Spleen (tissue), 11 donors: ENCODE measurements around the gene SLC25A10. TPM values are rescaled to one million over a fixed set of nuclear protein-coding genes. Genes with fewer than 3 reads are reported as not detected.
"Not testable (repeated sequence)": the region's sequence is repeated elsewhere in the genome, so short reads cannot be mapped to it uniquely, and the experiment has no call there.

Experiments
- DNase-seq: peaks from one replicate; pipeline ENCODE4 v3.0.0-alpha.2; 2020
- H3K27ac ChIP-seq, 8 donors: fragments of 200-600 bp; sonication (generic) in 7 of 8; 1 replicate in 4 of 8; 2 replicates in 4 of 8; pipeline versions ENCODE4 v1.5.0 to v1.8.0; 2016 to 2021; ENCODE audit warnings: inconsistent platforms in 4 of 8, mild to moderate bottlenecking in 4 of 8, moderate library complexity in 1 of 8
- H3K27me3 ChIP-seq, 7 donors: fragments of 200-600 bp; sonication (generic) in 6 of 7; replicated peaks in 1 of 7; 1 replicate in 4 of 7; 2 replicates in 3 of 7; pipeline versions ENCODE4 v1.5.0 to v1.8.0; 2016 to 2021; ENCODE audit warnings: inconsistent platforms in 3 of 7, mild to moderate bottlenecking in 1 of 7
- H3K36me3 ChIP-seq, 6 donors: fragments of 200-600 bp; sonication (generic) in 5 of 6; 1 replicate in 4 of 6; 2 replicates in 2 of 6; pipeline versions ENCODE4 v1.5.0 to v1.8.0; 2016 to 2021; ENCODE audit warnings: inconsistent platforms in 2 of 6
- H3K4me1 ChIP-seq, 6 donors: fragments of 200-600 bp; sonication (generic) in 5 of 6; 1 replicate in 3 of 6; 2 replicates in 3 of 6; pipeline versions ENCODE4 v1.5.0 to v1.8.0; 2016 to 2021; ENCODE audit warnings: inconsistent platforms in 3 of 6
- H3K4me3 ChIP-seq, 8 donors: fragments of 200-600 bp; sonication (generic) in 7 of 8; 1 replicate in 4 of 8; 2 replicates in 4 of 8; pipeline versions ENCODE4 v1.5.0 to v1.8.0; 2016 to 2021; ENCODE audit warnings: inconsistent platforms in 4 of 8, mild to moderate bottlenecking in 4 of 8, moderate library complexity in 2 of 8
- H3K9me3 ChIP-seq, 8 donors: fragments of 200-600 bp; sonication (generic) in 7 of 8; 1 replicate in 4 of 8; 2 replicates in 4 of 8; pipeline versions ENCODE4 v1.5.0 to v1.8.0; 2016 to 2021; ENCODE audit warnings: inconsistent platforms in 4 of 8
- POLR2A ChIP-seq, 3 donors: fragments of 450-650 bp; IDR thresholded peaks; one replicate each; pipeline ENCODE4 v1.5.1; 2017; ENCODE audit warnings: antibody characterized with exemption in 3 of 3, mild to moderate bottlenecking in 1 of 3
- POLR2AphosphoS5 ChIP-seq, 3 donors: sonication (generic); formaldehyde crosslinking; IDR thresholded peaks; one replicate each; pipeline ENCODE4 v1.5.1; 2017; ENCODE audit warnings: antibody characterized with exemption in 3 of 3
- WGBS, 5 donors: extraction: QIAGEN DNeasy Blood & Tissue Kit in 3 of 5; methylation state at CpG; one replicate each; pipeline versions ENCODE4 v1.1.5 to v1.1.7; 2013 to 2018; 5-methylcytosine and 5-hydroxymethylcytosine counted together
- intact Hi-C: fragments of 100-400 bp; cut with DNase I; formaldehyde crosslinking; loops from one replicate; pipeline ENCODE4 v1.15.0; 2023; ENCODE audit warnings: low total_unique reads
- polyA plus RNA-seq, 3 donors: library from polyadenylated mRNA; stranded (reverse); fragments of 200-250 nt; gene quantifications; one replicate each; pipeline ENCODE4 v1.2.1, GENCODE V29; 2013
- total RNA-seq, 7 donors: library from RNA; depleted of rRNA in 3 of 7; stranded (reverse); fragments of >200 nt in 3 of 7; fragmentation: NEBNext Ultra II Directional in 4 of 7; extraction: Animal tissue kit (Norgen Biotek cat#: 25700) in 4 of 7; gene quantifications; one replicate each; pipeline versions ENCODE4 v1.1.0 to v1.2.1, GENCODE V29; 2016 to 2021
- TF ChIP-seq, protein P1 (sequence below), 11 experiments: fragments of 200-600 bp in 7 of 11; fragments of 450-650 bp in 4 of 11; sonication (generic) in 4 of 11; IDR thresholded peaks in 8 of 11; conservative IDR thresholded peaks in 3 of 11; 1 replicate in 7 of 11; 2 replicates in 4 of 11; pipeline versions ENCODE4 v1.4.0 to v1.8.0; 2016 to 2021; ENCODE audit warnings: antibody characterized with exemption in 11 of 11, inconsistent platforms in 4 of 11, mild to moderate bottlenecking in 1 of 11
- donor health status: healthy with polysubstance abuse.
- donor health status: DM: no; HTN: no; CAD: no; lungs with moderate emphysema.
- donor health status: DM: no; HTN: no; CAD: no.
- donor health status: Bipolar disorder and iron deficiency.
- donor health status: healthy.
- donor health status: DM: no; HTN: no; CAD: no.
- donor health status: DM: yes; HTN: yes; CAD: no.

Gene SLC25A10
- total and polyA plus RNA-seq, 10 donors = 2.9 to 7.7 (median 4.0) TPM

DNA sequence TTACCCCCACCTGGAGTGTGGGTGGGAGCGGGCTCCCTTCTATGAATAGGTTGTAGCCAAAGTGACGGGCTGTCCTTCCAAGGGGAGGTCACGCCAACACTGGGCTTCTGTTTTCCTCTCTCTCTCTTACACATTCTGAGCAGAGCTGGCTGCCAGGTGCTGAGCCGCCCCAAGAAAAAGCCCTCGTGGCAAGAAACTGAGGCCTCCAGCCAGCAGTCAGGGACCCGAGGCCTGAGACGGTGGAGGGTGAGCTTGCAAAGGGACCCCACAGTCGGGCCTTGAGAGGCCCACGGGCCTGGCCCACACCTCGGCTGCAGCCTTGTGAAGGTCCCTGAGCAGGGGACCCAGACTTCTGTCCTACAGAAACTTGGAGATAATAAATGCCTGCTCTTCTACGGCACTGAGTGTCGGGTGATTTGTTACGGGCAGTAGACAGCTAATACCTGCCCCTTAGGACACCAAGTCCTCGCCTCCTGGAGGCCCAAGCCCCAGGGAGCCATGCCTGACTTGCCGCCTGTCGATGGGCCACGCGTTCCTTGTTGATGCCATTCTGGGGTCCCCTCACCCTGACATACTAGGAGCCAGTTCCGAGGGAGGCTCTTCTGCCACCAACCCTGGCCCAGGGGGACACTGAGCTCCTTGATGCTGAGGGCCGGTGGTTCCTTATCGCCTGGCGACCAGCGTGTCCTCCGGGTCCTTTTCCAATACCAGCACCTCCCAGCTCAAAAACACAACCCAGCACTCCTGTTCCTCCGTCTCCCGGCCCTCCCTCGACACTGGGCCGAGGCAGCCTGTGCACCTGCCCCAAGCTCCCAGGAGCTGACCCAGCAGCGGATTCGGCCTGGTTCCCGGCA lies 26.1 kb downstream of the SLC25A10 start:
- Histone ChIP-seq H3K27ac (no peak overlapping the region), H3K27me3 (peaks cover 0 to 50% (median 0%) of the 10 kb centered on the region in 7 donors), H3K9me3 (no peaks in the 10 kb centered on the region), H3K36me3 (no peaks in the 10 kb centered on the region), H3K4me1 (peaks cover 5 to 50% (median 29%) of the 10 kb centered on the region in 6 donors), H3K4me3 (no peak overlapping the region)
- DNase-seq = no peak
- TF ChIP-seq, protein P1, sequence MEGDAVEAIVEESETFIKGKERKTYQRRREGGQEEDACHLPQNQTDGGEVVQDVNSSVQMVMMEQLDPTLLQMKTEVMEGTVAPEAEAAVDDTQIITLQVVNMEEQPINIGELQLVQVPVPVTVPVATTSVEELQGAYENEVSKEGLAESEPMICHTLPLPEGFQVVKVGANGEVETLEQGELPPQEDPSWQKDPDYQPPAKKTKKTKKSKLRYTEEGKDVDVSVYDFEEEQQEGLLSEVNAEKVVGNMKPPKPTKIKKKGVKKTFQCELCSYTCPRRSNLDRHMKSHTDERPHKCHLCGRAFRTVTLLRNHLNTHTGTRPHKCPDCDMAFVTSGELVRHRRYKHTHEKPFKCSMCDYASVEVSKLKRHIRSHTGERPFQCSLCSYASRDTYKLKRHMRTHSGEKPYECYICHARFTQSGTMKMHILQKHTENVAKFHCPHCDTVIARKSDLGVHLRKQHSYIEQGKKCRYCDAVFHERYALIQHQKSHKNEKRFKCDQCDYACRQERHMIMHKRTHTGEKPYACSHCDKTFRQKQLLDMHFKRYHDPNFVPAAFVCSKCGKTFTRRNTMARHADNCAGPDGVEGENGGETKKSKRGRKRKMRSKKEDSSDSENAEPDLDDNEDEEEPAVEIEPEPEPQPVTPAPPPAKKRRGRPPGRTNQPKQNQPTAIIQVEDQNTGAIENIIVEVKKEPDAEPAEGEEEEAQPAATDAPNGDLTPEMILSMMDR (IDR thresholded peaks at IDR 0.05 in 8 of 11, conservative IDR thresholded peaks at IDR 0.05 in 3 of 11) = no peak
- no peak for TF ChIP-seq POLR2A (IDR thresholded peaks at IDR 0.05)
- no peak for TF ChIP-seq POLR2AphosphoS5 (IDR thresholded peaks at IDR 0.05)
- 89 to 96% (median 93%) methylated on average over 25 to 31 of the region's 31 CpGs for WGBS, 5 donors
- intact Hi-C loops = no loop called here

GRCh38 chr17:81738801-81739393 lies 26.8 kb downstream of the SLC25A10 start:
- no peak for DNase-seq

GRCh38 chr17:81739593-81739992 lies 27.5 kb downstream of the SLC25A10 start:
- peaks cover 0 to 37% (median 20%) of the 10 kb centered on the region in 6 donors for H3K4me1 ChIP-seq
- DNase-seq, intact Hi-C loops, H3K27ac ChIP-seq, H3K36me3 ChIP-seq, H3K4me3 ChIP-seq, H3K9me3 ChIP-seq: not testable (repeated sequence)
- 90 to 94% (median 92%) methylated on average over 8 of the region's 8 CpGs for whole genome bisulfite sequencing, 5 donors
- H3K27me3 ChIP-seq = peaks cover 0 to 35% (median 0%) of the 10 kb centered on the region in 7 donors

More at GRCh38 chr17:81738801-81739393, 26.8 kb downstream of the SLC25A10 start:
- Histone ChIP-seq H3K27ac (no peak overlapping the region), H3K27me3 (peaks cover 0 to 42% (median 0%) of the 10 kb centered on the region in 7 donors), H3K36me3 (no peaks in the 10 kb centered on the region), H3K4me1 (peaks cover 2 to 44% (median 24%) of the 10 kb centered on the region in 6 donors), H3K4me3 (no peak overlapping the region), H3K9me3 (no peaks in the 10 kb centered on the region)
- WGBS, 5 donors = 91 to 93% (median 91%) methylated on average over 19 to 27 of the region's 27 CpGs
- intact Hi-C loops = no loop called here
- no peak for TF ChIP-seq POLR2A (IDR thresholded peaks at IDR 0.05)
- TF ChIP-seq, protein P1 (IDR thresholded peaks at IDR 0.05 in 8 of 11, conservative IDR thresholded peaks at IDR 0.05 in 3 of 11) = no peak
- no peak for TF ChIP-seq POLR2AphosphoS5 (IDR thresholded peaks at IDR 0.05)

GRCh38 chr17:81740395-81740961 lies 28.4 kb downstream of the SLC25A10 start:
- intact Hi-C loops = no loop called here
- Histone ChIP-seq H3K27me3 (peaks cover 0 to 27% (median 0%) of the 10 kb centered on the region in 7 donors), H3K9me3 (no peaks in the 10 kb centered on the region), H3K27ac (peak overlapping the region in 4 of 8 donors; percentile 14 to 62 (median 48)), H3K4me3 (peak overlapping the region in 1 of 8 donors; percentile 1), H3K4me1 (peaks cover 0 to 28% (median 15%) of the 10 kb centered on the region in 6 donors), H3K36me3 (no peaks in the 10 kb centered on the region)
- DNase-seq = peak; percentile 74
- WGBS, 5 donors = 7 to 29% (median 18%) methylated on average over 19 to 28 of the region's 28 CpGs
- TF ChIP-seq POLR2AphosphoS5 (IDR thresholded peaks at IDR 0.05) (peak in 2 of 3 donors; percentile 55 to 69), POLR2A (IDR thresholded peaks at IDR 0.05) (no peak)
- TF ChIP-seq, protein P1 (IDR thresholded peaks at IDR 0.05 in 8 of 11, conservative IDR thresholded peaks at IDR 0.05 in 3 of 11) = no peak
